ENCODE results near the gene SMIM23.

SMIM23 gene

DNA sequence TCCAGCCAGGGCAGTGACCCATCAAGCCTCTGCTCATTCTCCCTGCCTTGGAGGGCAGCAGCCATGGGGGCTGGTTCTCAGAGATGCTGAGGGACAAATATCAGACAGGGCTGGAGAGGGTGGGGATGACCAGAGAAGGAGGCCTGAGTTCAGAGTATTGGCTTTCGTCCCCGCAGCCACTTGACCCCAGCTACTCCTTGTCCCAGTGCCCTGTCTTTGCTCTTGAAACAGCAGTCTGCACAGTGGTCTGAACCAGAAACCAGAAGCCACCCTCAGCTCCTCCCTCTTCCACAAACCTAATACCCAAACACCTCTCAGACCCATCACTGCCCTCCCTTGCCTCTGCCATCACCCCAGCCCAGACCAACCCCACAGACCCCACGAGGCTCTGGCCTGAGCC, 36.3 kb upstream of the SMIM23 start:
- Histone ChIP-seq H3K4me3 (ENCODE audit: low read depth, low read length) (no peak overlapping the region), H3K9me3 (ENCODE audit: control insufficient read depth, insufficient read depth, low read depth, low read length) (no peaks in the 10 kb centered on the region), H3K27ac (ENCODE audit: extremely low read depth, low read depth, low read length) (no peak overlapping the region), H3K4me1 (ENCODE audit: control insufficient read depth, insufficient read depth, low read length) (no peaks in the 10 kb centered on the region), H3K36me3 (ENCODE audit: control insufficient read depth in 2 of 2, insufficient read depth in 1 of 2, low read length in 2 of 2) (no peaks in the 10 kb centered on the region)
- ChIA-PET POLR2A (no interaction called here), CTCF (interaction anchor here (0.9 kb wide), 1 partner anchor 120 kb away, joined by 3 read pairs; no protein-coding TSS in a partner anchor)
- TF ChIP-seq ZNF555 (tag by site-specific recombination; conservative IDR thresholded peaks at IDR 0.05) (no peak), RBAK (tag by site-specific recombination; IDR thresholded peaks at IDR 0.05) (no peak), PRDM1 (tag by site-specific recombination; IDR thresholded peaks at IDR 0.05) (no peak), SCRT1 (tag by site-specific recombination; IDR thresholded peaks at IDR 0.05; ENCODE audit: borderline replicate concordance) (no peak), REST (tag by site-specific recombination; IDR thresholded peaks at IDR 0.05) (no peak), GLIS2 (tag by site-specific recombination; IDR thresholded peaks at IDR 0.05) (no peak), WT1 (tag by site-specific recombination; IDR thresholded peaks at IDR 0.05) (no peak), ZNF426 (tag by site-specific recombination; IDR thresholded peaks at IDR 0.05) (no peak), REPIN1 (tag by site-specific recombination; IDR thresholded peaks at IDR 0.05; ENCODE audit: low read depth) (no peak), ZNF398 (tag by site-specific recombination; IDR thresholded peaks at IDR 0.05) (no peak), ZNF768 (tag by site-specific recombination; IDR thresholded peaks at IDR 0.05) (no peak), ZNF677 (tag by site-specific recombination; IDR thresholded peaks at IDR 0.05) (no peak), KLF9 (tag by site-specific recombination; IDR thresholded peaks at IDR 0.05; ENCODE audit: low read depth) (no peak), HIC1 (tag by site-specific recombination; IDR thresholded peaks at IDR 0.05) (no peak), ZNF707 (tag by site-specific recombination; IDR thresholded peaks at IDR 0.05) (no peak)
- TF ChIP-seq, protein P1, sequence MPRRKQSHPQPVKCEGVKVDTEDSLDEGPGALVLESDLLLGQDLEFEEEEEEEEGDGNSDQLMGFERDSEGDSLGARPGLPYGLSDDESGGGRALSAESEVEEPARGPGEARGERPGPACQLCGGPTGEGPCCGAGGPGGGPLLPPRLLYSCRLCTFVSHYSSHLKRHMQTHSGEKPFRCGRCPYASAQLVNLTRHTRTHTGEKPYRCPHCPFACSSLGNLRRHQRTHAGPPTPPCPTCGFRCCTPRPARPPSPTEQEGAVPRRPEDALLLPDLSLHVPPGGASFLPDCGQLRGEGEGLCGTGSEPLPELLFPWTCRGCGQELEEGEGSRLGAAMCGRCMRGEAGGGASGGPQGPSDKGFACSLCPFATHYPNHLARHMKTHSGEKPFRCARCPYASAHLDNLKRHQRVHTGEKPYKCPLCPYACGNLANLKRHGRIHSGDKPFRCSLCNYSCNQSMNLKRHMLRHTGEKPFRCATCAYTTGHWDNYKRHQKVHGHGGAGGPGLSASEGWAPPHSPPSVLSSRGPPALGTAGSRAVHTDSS (tag by site-specific recombination; IDR thresholded peaks at IDR 0.05), result no peak
- TF ChIP-seq, protein P2, sequence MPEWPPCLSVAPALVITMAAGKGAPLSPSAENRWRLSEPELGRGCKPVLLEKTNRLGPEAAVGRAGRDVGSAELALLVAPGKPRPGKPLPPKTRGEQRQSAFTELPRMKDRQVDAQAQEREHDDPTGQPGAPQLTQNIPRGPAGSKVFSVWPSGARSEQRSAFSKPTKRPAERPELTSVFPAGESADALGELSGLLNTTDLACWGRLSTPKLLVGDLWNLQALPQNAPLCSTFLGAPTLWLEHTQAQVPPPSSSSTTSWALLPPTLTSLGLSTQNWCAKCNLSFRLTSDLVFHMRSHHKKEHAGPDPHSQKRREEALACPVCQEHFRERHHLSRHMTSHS (tag by site-specific recombination; IDR thresholded peaks at IDR 0.05), result no peak
- TF ChIP-seq, protein P3, sequence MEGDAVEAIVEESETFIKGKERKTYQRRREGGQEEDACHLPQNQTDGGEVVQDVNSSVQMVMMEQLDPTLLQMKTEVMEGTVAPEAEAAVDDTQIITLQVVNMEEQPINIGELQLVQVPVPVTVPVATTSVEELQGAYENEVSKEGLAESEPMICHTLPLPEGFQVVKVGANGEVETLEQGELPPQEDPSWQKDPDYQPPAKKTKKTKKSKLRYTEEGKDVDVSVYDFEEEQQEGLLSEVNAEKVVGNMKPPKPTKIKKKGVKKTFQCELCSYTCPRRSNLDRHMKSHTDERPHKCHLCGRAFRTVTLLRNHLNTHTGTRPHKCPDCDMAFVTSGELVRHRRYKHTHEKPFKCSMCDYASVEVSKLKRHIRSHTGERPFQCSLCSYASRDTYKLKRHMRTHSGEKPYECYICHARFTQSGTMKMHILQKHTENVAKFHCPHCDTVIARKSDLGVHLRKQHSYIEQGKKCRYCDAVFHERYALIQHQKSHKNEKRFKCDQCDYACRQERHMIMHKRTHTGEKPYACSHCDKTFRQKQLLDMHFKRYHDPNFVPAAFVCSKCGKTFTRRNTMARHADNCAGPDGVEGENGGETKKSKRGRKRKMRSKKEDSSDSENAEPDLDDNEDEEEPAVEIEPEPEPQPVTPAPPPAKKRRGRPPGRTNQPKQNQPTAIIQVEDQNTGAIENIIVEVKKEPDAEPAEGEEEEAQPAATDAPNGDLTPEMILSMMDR (tag by site-specific recombination; IDR thresholded peaks at IDR 0.05), result no peak

All from HEK293 (cell line).